ENCODE results near the gene SMIM5.
"Not testable (repeated sequence)": the region's sequence is repeated elsewhere in the genome, so short reads cannot be mapped to it uniquely, and the experiment has no call there.

SMIM5 gene

DNA sequence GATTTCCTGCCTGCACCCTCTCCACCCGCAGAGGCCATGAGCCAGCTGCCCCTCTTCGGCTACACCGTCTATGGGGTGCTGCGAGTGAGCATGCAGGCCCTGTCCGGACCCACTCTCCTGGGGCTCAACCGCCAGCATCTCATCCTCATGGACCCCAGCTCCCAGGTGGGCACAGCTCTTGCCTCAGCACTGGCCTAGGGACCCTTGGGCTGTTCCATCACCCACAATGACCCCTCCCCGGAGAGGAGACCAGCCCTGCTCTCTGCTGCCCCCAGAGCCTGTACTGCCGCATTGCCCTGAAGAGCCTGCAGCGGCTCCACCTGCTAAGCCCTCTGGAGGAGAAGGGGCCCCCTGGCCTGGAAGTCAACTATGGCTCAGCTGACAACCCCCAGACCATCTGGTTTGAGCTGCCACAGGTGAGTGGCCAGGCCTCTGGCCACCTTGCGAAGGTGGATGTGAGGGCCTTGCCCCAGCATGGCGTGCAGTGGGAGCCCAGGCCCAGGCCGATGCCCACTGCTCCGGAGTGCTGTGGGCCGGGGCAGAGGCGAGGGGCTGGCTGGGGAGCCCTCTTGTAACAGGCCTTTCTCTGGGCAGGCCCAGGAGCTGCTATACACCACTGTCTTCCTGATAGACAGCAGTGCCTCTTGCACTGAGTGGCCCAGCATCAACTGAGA, 7.3 kb upstream of the SMIM5 start:
- no peak for DNase-seq (ENCODE audit: low spot score)

GRCh38 chr17:75626496-75627038, 6.7 kb upstream of the SMIM5 start:
- DNase-seq (ENCODE audit: low spot score), result no peak

DNA sequence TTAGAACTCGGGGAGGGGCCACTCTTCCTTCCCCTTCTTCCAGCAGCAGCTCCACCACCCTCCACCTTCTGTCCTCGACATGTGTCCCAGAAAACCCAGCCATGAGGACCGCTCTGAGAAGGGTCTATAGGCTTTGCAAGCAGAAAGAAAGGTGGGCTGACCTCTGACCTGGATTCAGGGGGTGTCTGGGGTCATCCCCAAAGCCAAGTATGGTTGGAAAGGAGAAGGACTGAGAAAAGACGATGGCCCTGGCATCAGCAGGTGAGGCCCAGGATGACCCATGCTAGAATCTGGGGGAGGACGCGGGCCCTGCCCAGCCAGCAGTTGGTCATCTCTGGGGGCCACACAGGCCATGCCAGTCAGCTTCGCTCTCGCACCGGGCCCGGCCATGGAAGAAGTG, 6.1 kb upstream of the SMIM5 start:
- no peak for DNase-seq (ENCODE audit: low spot score)

DNA sequence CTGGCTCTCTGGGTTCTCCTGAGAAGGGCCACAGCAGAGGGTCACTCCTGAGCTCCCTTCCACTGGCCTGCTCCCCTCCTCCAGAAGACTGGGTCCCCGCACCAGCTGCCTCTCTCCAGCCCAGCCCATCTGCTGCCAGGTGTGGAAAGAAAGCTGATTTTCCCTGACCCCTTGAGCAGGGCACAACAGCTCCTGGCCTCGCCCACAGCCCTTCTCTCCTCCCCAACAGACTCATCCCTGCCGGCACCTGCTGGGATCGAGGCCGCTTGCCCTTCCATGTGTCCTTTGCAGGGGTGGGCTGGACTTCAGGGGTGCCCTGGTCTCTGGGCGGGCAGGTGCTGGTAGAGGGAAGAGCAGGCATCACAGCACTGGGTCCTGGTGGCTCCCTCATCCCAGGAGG, 4.8 kb upstream of the SMIM5 start:
- no peak for DNase-seq (ENCODE audit: low spot score)

DNA sequence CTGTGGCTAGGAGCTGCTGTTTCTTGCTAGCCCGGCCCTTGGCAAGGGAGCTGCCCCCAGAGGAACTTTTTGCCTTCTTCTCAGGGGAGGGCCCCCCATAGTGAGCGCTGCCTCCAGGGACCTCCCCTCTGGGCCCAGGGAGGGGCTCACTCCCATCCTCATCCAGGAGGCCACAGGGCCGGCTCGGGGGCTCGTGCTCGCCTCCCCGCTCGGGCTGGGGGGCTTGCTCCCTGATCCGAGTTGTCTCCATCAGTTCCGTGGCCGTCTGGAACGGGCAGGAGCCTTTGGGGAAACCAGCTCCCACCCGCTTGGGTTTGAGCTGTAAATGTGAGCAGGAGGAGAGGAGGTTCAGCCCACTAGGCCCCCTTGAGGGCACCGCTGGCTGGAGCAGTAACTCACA, 4.1 kb upstream of the SMIM5 start:
- DNase-seq (ENCODE audit: low spot score), result no peak

DNA sequence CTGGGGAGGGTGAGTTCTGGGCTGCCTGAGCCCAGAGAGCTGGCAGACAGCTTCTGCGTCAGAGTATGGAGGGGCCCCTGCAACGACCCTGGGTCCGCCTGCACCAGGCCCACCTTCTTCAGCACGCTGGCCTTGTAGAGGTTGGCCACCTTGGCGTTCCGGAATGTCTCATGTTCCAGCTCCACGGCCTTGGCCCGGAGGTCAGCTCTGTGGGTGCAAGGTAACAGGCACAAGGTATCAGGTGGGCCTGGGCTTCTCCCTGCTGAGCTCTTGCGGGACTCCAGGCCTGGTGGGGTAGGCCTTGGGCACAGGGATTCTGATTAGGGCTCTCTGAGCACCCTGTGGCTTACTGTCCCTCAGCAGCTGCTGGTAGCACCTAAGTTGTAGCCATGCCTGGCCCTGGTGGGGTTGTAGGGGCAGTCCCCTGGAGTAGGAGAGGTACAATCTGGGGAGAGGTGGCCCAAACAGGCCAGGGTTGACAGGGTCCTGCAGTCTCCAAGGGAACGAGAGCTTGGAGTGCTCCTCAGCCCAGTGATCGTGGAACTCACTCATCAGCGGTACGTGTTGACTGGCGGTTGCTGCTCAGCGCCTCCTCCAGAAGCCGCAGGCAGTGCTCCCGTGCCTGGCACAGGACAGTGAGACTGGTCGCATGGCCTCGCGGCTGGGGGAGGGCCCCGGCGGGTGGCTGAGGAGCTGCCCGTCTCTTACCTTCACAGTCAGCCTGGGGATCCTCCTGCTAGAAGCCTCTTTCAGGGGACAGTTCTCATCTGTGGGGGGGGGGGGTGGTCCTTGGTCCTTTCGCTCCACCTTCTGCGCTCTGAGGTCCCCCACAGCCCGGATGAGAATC, 2.9 kb upstream of the SMIM5 start:
- DNase-seq (ENCODE audit: low spot score), result no peak

GRCh38 chr17:75631353-75631752, 1.9 kb upstream of the SMIM5 start:
- DNase-seq (ENCODE audit: low spot score), result no peak

- no peak for DNase-seq (ENCODE audit: low spot score)
These were observed 806 bp upstream of the SMIM5 start for GRCh38 chr17:75632428-75632827.

DNA sequence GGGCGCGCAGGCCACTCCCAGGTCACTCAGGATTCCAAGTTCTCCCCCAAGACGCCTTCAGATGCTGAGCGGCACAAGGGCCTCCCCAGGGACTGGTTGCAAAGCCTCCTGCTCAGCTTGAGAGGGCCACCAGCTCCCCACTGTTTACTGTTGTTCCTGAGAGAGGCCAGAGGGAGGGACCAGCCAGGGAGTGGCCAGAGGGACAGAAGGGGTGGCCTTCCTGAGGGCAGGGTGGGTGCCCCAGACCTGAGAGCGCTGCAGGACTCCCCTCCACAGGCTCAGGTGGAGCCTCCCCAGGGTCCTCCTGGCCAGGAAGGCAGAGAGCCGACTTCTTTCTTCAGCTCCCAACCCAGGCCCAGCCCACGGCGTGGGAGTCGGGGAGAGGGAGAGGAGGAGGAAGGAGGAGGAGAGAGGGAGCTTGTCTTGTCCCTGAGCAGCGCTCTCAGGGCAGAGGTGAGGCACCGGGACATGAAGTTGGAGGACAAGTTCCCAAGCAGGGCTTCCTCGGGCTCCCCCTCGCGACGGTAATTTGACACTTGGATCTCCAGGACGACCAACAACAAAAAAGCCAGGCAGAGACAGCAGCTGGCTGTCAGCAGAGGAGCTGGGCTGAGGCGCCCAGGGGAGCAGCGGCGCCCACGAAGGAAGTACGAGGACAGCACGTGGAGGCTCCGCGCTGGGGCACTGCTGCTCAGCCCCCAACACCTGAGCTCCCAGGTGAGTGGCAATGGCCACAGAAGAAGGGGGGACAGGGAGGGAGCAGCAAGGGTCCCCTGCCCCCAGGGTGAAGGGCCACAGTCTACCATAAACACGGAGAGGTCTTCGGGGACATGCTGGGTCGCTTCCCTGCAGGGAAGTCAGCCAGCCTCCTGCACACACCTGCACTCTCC, 497 bp downstream of the SMIM5 start:
- peak; percentile 39 for DNase-seq (ENCODE audit: low spot score)

- no peak for DNase-seq (ENCODE audit: low spot score)
These were observed 1.1 kb downstream of the SMIM5 start for GRCh38 chr17:75634376-75634740.

DNA sequence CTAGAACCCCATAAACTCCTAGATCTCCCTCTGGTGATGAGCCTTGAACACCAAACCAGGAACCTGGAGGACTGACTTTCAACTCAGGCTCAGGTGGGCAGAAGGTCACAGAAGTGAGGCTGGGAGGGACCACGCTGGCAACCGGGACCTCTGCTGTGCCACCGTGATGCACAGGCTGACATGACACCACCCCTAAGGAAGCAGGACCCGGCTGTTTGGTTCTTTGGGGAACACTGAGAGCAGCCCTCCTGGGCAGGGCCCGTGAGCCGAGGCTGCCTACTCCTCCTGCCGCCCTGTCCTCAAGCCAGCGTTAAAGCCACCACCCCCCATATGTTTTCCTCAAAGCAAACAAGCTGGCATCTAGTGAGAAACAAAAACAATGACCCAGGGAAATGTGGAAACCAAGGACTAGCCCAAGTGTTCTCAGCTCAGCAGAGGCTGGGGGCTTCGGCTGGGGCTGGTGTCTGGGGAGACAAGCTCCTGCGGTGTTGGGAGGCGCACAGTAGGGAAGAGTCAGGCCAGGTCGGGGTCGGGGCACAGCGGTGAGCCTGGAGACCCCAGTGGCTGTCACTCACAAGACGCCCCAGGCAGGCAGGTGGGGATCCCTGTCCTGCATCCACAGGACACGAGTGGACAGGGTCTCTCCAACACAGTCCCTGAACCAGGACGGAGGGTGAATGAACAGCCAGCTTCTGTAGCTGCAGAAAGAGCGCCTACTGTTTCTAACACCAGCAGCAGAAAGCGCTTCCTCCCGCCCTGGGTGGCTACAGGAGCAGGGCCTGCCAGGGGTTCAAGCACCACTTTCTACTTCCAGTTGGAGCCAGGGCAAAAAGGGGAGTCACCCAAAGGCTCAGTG, 1.7 kb downstream of the SMIM5 start:
- DNase-seq (ENCODE audit: low spot score), result no peak

DNA sequence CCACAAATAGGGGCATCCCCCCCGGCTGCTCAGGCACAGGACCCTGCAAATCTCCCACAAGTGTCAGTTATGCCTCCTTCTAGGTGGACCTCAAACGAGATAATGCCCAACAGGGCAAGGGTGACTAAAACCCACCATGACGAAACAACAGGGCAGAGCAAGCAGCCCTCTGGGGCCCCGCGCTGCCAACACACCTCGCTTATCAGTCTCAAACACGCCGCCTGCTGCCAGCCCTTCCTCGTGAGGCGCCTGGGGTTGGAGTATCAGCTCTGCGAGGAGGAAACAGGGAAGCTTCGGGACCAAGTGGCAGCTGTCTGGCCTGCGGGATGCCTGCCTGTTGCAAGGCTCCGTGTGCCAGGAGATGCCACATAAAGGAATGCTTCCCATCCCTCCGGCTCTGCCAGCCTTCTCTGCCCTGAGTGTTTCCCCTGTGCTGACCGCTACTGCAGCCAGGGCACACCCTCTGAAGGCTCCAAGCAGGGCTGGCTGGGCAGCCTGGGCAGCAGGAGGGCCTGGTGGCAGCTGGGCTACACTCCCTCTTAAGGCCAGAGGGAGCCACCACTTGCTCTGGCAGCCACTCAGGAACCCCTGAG, 2.5 kb downstream of the SMIM5 start:
- no peak for DNase-seq (ENCODE audit: low spot score)

DNA sequence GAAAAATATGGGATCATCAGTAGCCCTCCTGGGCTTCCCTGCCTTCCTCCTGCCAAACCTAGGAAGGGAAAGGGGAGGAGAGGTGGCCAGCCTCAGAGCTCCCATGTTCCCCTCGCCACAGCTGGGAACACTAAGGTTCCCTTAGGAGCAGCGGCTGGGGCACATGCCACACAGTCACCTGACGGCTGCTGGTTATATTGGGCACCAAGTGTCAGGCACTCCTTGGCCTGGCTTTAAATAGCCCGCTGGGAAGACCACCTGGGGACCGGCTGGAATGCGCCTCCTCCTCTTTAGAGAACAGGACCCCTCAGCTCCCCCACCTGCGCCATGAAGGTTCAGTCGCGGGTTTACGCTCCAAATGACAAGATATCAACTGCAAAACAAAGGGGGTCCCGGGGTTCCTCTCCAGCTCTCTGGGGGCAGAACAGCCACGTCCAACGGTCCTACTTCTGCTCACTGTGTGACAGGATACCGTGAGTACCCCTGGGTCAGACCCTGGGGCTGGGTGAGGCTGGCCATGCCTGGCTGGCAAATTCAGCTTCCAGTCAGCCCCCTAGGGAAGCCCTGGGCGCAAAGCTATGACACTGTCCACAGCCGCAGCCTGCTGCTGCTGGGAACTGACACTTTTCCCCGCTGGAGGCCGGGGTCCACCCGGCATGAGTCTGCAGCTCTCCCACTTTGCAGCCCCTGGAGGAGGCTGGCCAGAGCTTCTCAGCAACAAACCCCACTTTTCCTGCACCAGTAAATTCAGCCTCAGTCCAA, 3.3 kb downstream of the SMIM5 start:
- DNase-seq (ENCODE audit: low spot score), result no peak

DNA sequence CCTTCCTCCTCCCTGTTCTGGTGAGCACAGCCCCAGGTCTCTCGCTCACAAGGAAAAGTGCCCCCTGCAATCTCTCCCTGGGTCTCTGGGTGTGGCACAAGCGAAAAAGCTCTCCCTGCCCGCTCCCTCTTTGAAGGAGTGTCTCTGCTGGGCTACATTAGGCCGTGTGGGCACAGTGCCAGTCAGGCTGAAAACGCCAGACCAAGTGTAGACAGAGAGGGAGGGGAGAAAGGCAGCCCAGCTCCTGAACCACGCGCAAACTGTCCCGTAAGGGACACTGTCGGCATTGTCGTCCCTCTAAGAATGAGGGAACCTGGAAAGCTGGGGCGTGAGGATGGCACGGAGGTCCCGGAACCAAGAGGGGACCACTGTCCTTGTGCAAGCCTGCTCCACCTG, 3.9 kb downstream of the SMIM5 start:
- DNase-seq (ENCODE audit: low spot score), result no peak

DNA sequence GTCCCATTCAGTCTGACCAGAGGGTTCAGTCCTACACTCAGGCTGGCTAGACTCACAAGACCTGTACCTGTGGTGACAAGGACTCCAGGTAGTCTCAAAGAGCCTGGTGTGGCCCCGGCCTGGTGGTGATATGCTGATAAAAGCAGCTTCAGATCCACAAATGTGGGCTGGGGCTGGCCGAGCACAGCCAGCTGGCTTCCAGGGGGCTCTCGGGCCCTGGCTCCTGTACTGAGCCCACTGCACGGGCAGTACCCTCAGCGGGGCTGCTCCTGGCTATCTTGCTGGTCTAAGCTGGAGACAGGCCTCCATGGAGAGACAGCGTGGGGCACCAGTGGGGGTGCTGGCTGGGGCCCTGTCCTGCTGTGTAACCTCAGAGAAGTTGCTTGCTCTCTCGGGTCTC, 4.3 kb downstream of the SMIM5 start:
- no peak for DNase-seq (ENCODE audit: low spot score)

GRCh38 chr17:75638039-75638438, 4.8 kb downstream of the SMIM5 start:
- DNase-seq (ENCODE audit: low spot score), result not testable (repeated sequence)

- DNase-seq (ENCODE audit: low spot score), result no peak
These were observed 5.7 kb downstream of the SMIM5 start for GRCh38 chr17:75638893-75639292.

GRCh38 chr17:75639327-75639726, 6.1 kb downstream of the SMIM5 start:
- no peak for DNase-seq (ENCODE audit: low spot score)

GRCh38 chr17:75639771-75640555, 6.7 kb downstream of the SMIM5 start:
- no peak for DNase-seq (ENCODE audit: low spot score)

Data from CD4-positive, alpha-beta T cell treated with Interleukin-15 for 4 hours (primary cell).